Neural progenitor cell (in vitro differentiated cells): ENCODE data around the gene ABHD14A. TPM values are rescaled to one million over a fixed set of nuclear protein-coding genes. Genes with fewer than 3 reads are reported as not detected.

Experiments used
- DNase-seq: peaks from one replicate; pipeline ENCODE4 v3.0.0-alpha.2; 2016; ENCODE audit warnings: low spot score
- H2AFZ ChIP-seq: fragments of 200-600 bp; sonication (generic); replicated peaks from 2 replicates; pipeline ENCODE4 v1.6.1; 2016; ENCODE audit warnings: antibody characterized with exemption
- H3F3A ChIP-seq: fragments of 200-600 bp; sonication (generic); 2 replicates; pipeline ENCODE4 v1.6.1; 2016; ENCODE audit warnings: antibody characterized with exemption, low read depth
- H3K27ac ChIP-seq: fragments of 200-600 bp; sonication (generic); 2 replicates; pipeline ENCODE4 v1.5.1; 2016; ENCODE audit warnings: mild to moderate bottlenecking
- H3K27me3 ChIP-seq: fragments of 200-600 bp; sonication (generic); 2 replicates; pipeline ENCODE4 v1.6.1; 2016; ENCODE audit warnings: mild to moderate bottlenecking, moderate library complexity
- H3K36me3 ChIP-seq: fragments of 200-600 bp; sonication (generic); 2 replicates; pipeline ENCODE4 v1.5.1; 2016
- H3K4me1 ChIP-seq: fragments of 200-600 bp; sonication (generic); 2 replicates; pipeline ENCODE4 v1.6.1; 2016; ENCODE audit warnings: mixed run types
- H3K4me2 ChIP-seq: fragments of 200-600 bp; sonication (generic); 2 replicates; pipeline ENCODE4 v1.6.1; 2016
- H3K4me3 ChIP-seq: fragments of 200-600 bp; sonication (generic); 2 replicates; pipeline ENCODE4 v1.5.1; 2016
- H3K79me2 ChIP-seq: fragments of 200-600 bp; sonication (generic); 2 replicates; pipeline ENCODE4 v1.6.1; 2016; ENCODE audit warnings: low read depth
- H3K9ac ChIP-seq: fragments of 200-600 bp; sonication (generic); 2 replicates; pipeline ENCODE4 v1.6.1; 2016
- H3K9me3 ChIP-seq: fragments of 200-600 bp; sonication (generic); 2 replicates; pipeline ENCODE4 v1.5.1; 2016; ENCODE audit warnings: low read depth
- H4K20me1 ChIP-seq: fragments of 200-600 bp; sonication (generic); 2 replicates; pipeline ENCODE4 v1.6.1; 2016; ENCODE audit warnings: low read depth
- H3K27ac Mint-ChIP-seq: 3 replicates; pipeline ENCODE4 v1.8.0; 2021; ENCODE audit warnings: mixed read lengths
- H3K27me3 Mint-ChIP-seq: 2 replicates; pipeline ENCODE4 v1.8.0; 2022; ENCODE audit warnings: low read depth, mild to moderate bottlenecking, inconsistent platforms, moderate library complexity, mixed read lengths; ENCODE audit not compliant: insufficient read depth
- H3K36me3 Mint-ChIP-seq: 3 replicates; pipeline ENCODE4 v1.8.0; 2021; ENCODE audit warnings: mixed read lengths
- H3K4me1 Mint-ChIP-seq: 3 replicates; pipeline ENCODE4 v1.8.0; 2021; ENCODE audit warnings: mixed read lengths
- H3K4me3 Mint-ChIP-seq: 3 replicates; pipeline ENCODE4 v1.8.0; 2021; ENCODE audit warnings: mild to moderate bottlenecking, moderate library complexity, mixed read lengths
- H3K9me3 Mint-ChIP-seq: 3 replicates; pipeline ENCODE4 v1.8.0; 2020; ENCODE audit warnings: mixed read lengths
- EZH2 ChIP-seq: fragments of 200-600 bp; sonication (generic); IDR thresholded peaks from 2 replicates; pipeline ENCODE4 v1.6.1; 2017; ENCODE audit warnings: antibody characterized with exemption, mild to moderate bottlenecking, moderate library complexity
- EZH2phosphoT487 ChIP-seq: fragments of 200-600 bp; sonication (generic); IDR thresholded peaks from 2 replicates; pipeline ENCODE4 v1.6.1; 2017; ENCODE audit warnings: antibody characterized with exemption
- total RNA-seq: library from RNA; depleted of rRNA; stranded (reverse); fragments of >200 nt; gene quantifications from 2 replicates; pipeline ENCODE4 v1.2.3, GENCODE V29; 2015; ENCODE audit warnings: low replicate concordance
- TF ChIP-seq, protein P1 (sequence below): fragments of 200-600 bp; sonication (generic); IDR thresholded peaks from 2 replicates; pipeline ENCODE4 v1.5.1; 2017; ENCODE audit warnings: antibody characterized with exemption, mild to moderate bottlenecking

The ABHD14A gene
- total RNA-seq, 1 donor from 2014 or later: 4.0 TPM

DNA sequence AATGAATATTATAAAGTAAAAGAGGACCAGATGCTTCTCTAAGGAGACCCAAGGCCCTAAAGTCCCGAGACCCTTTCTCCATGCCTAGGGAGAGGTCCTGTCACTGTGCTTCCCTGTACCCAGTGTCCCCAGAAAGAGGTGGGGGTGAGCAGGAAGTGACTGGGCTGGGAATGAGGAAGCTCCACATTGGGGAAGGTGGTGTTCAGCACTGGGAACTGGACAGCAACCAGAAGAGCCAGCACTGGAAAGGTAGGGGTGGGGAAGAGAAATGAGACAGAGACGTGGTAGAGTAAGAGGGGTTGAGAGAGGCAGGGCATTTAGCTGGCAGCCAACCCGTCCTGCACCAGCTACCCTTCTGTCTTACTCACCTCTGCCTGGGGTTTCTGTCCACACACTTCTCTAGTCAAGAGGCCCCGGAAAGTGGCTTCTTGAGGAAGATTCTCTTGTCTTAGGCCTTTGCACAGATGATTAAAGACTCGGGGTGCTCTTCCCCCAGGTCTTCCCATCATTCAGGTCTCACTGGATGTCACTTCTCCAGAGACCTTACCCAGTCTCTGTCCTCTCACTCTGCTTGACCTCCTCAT, 45.4 kb upstream of the ABHD14A start:
- Mint-ChIP-seq H3K9me3 (no peaks in the 10 kb centered on the region), H3K36me3 (peaks cover 4% of the 10 kb centered on the region), H3K27ac (no peak overlapping the region), H3K4me1 (no peaks in the 10 kb centered on the region), H3K27me3 (peaks cover 4% of the 10 kb centered on the region), H3K4me3 (no peak overlapping the region)
- Histone ChIP-seq H3K36me3 (no peaks in the 10 kb centered on the region), H2AFZ (no peak overlapping the region), H3K27ac (no peak overlapping the region), H3K27me3 (no peaks in the 10 kb centered on the region), H3K4me3 (no peak overlapping the region), H3K9ac (no peak overlapping the region), H4K20me1 (peaks cover 19% of the 10 kb centered on the region), H3F3A (no peaks in the 10 kb centered on the region), H3K9me3 (no peaks in the 10 kb centered on the region), H3K4me2 (no peak overlapping the region), H3K79me2 (no peaks in the 10 kb centered on the region), H3K4me1 (no peaks in the 10 kb centered on the region)
- TF ChIP-seq, protein P1, sequence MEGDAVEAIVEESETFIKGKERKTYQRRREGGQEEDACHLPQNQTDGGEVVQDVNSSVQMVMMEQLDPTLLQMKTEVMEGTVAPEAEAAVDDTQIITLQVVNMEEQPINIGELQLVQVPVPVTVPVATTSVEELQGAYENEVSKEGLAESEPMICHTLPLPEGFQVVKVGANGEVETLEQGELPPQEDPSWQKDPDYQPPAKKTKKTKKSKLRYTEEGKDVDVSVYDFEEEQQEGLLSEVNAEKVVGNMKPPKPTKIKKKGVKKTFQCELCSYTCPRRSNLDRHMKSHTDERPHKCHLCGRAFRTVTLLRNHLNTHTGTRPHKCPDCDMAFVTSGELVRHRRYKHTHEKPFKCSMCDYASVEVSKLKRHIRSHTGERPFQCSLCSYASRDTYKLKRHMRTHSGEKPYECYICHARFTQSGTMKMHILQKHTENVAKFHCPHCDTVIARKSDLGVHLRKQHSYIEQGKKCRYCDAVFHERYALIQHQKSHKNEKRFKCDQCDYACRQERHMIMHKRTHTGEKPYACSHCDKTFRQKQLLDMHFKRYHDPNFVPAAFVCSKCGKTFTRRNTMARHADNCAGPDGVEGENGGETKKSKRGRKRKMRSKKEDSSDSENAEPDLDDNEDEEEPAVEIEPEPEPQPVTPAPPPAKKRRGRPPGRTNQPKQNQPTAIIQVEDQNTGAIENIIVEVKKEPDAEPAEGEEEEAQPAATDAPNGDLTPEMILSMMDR: no peak
- no peak for TF ChIP-seq EZH2phosphoT487
- TF ChIP-seq EZH2: no peak
- peak; percentile 53 for DNase-seq

DNA sequence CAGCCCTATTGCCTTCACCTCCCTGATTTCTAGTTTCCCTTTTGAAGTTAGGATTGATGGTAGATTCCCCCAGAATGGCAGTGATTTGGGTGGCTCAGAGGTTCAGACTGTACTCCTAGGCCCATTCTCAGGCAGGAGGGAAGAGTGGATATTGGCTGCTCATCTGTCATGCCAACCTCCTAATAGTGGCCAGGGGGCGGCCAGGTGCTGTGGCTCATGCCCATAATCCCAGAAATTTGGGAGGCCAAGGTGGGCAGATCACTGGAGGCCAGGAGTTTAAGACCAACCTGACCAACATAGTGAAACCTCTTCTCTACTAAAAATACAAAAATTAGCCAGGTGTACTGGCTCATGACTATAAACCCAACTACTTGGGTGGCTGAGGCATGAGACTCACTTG, 44.4 kb upstream of the ABHD14A start:
- Histone ChIP-seq H3K4me3 (no peak overlapping the region), H3F3A (no peaks in the 10 kb centered on the region), H3K79me2 (no peaks in the 10 kb centered on the region), H3K4me2 (no peak overlapping the region), H3K27ac (no peak overlapping the region), H3K36me3 (no peaks in the 10 kb centered on the region), H3K27me3 (no peaks in the 10 kb centered on the region), H3K4me1 (no peaks in the 10 kb centered on the region), H2AFZ (no peak overlapping the region), H3K9ac (no peak overlapping the region), H4K20me1 (peaks cover 19% of the 10 kb centered on the region), H3K9me3 (no peaks in the 10 kb centered on the region)
- TF ChIP-seq EZH2phosphoT487 (no peak), EZH2 (no peak)
- TF ChIP-seq, protein P1: no peak
- no peak for DNase-seq
- no peak overlapping the region for H3K4me3 Mint-ChIP-seq
- peaks cover 4% of the 10 kb centered on the region for H3K27me3 Mint-ChIP-seq
- H3K27ac Mint-ChIP-seq: no peak overlapping the region
- no peaks in the 10 kb centered on the region for H3K4me1 Mint-ChIP-seq
- no peaks in the 10 kb centered on the region for H3K9me3 Mint-ChIP-seq
- peaks cover 8% of the 10 kb centered on the region for H3K36me3 Mint-ChIP-seq

DNA sequence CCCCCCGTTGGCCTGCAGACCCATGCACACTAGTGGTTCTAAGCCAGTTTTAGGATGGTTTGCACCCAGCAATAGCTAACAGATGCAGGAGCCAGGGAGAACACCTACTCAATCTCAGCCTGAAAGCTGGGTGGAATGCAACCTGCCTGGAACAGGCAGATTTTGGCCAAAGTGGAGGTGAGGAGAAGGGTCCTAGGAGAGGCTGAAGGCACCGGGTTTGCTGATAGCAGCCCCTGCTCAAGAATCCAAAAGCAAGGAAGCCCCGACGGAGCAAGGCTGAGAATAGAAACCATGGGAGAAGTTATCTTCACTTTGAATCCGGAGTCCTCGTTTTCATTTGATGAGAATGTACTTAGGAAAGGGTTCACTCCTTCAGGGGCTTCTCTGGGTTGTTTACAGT, 43.1 kb upstream of the ABHD14A start:
- H3K27me3 Mint-ChIP-seq: peaks cover 4% of the 10 kb centered on the region
- no peaks in the 10 kb centered on the region for H3K4me1 Mint-ChIP-seq
- peaks cover 9% of the 10 kb centered on the region for H3K36me3 Mint-ChIP-seq
- H3K9ac ChIP-seq: no peak overlapping the region
- H3K4me2 ChIP-seq: no peak overlapping the region
- H3K4me3 ChIP-seq: no peak overlapping the region
- H3K36me3 ChIP-seq: no peaks in the 10 kb centered on the region
- peaks cover 19% of the 10 kb centered on the region for H4K20me1 ChIP-seq
- no peak overlapping the region for H2AFZ ChIP-seq
- no peaks in the 10 kb centered on the region for H3K27me3 ChIP-seq
- no peak overlapping the region for H3K27ac Mint-ChIP-seq
- no peaks in the 10 kb centered on the region for H3F3A ChIP-seq
- no peak overlapping the region for H3K27ac ChIP-seq
- DNase-seq: no peak
- H3K79me2 ChIP-seq: no peaks in the 10 kb centered on the region
- TF ChIP-seq EZH2phosphoT487 (no peak), EZH2 (no peak)
- H3K9me3 ChIP-seq: no peaks in the 10 kb centered on the region
- no peaks in the 10 kb centered on the region for H3K4me1 ChIP-seq
- H3K4me3 Mint-ChIP-seq: no peak overlapping the region
- no peaks in the 10 kb centered on the region for H3K9me3 Mint-ChIP-seq

DNA sequence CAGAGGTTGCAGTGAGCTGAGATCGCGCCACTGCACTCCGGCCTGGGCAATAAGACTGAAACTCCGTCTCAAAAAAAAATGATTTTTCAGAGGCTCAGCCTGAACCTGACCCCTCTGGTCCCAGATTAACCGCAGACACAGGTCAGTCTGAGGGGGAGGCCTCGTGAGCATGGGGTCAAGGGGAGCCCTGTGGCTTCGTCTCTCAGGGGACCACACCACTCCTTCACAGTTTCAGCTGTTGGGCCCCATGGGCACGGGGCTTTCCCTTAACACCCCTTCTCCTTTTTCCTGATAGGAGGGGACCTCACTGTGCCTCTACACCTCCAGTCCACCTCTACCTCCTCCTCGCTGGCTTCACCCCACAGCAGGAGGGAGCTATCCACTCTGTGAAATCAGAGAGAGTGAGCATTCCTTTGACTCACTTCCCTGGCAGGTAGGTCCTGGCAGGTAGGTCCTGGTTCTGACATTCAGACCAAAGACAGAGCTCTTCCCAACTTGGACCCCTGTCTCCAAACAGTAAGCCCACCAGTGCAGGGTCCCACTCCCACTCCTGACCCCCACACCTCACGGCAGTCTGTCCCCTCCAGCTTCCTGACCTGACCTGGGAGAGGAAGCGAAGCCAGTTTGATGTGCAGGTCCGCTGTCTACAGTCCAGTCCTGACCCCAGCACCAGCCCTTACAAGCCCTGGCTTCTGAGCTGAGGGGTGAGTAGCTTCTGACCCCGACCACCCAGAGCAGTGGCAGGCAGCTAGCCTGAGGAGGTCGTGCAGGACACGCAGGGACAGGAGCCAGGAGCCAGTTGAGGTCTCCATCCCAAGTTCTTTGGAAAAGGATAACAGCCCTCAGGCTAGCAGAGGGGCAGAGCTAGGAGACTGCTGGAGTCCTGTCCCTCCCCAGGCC, 42.1 kb upstream of the ABHD14A start:
- DNase-seq: no peak
- Histone ChIP-seq H3F3A (no peaks in the 10 kb centered on the region), H2AFZ (no peak overlapping the region), H3K27ac (no peak overlapping the region), H3K9me3 (no peaks in the 10 kb centered on the region), H3K9ac (no peak overlapping the region), H3K27me3 (no peaks in the 10 kb centered on the region), H3K4me1 (no peaks in the 10 kb centered on the region), H3K4me3 (no peak overlapping the region), H3K79me2 (no peaks in the 10 kb centered on the region), H3K4me2 (no peak overlapping the region), H4K20me1 (peaks cover 19% of the 10 kb centered on the region), H3K36me3 (no peaks in the 10 kb centered on the region)
- no peaks in the 10 kb centered on the region for H3K4me1 Mint-ChIP-seq
- TF ChIP-seq EZH2phosphoT487 (no peak), EZH2 (no peak)
- TF ChIP-seq, protein P1: no peak
- peaks cover 6% of the 10 kb centered on the region for H3K27me3 Mint-ChIP-seq
- no peak overlapping the region for H3K4me3 Mint-ChIP-seq
- H3K36me3 Mint-ChIP-seq: peaks cover 9% of the 10 kb centered on the region
- H3K9me3 Mint-ChIP-seq: no peaks in the 10 kb centered on the region
- H3K27ac Mint-ChIP-seq: no peak overlapping the region
